H1 (cell line): ENCODE measurements around the gene PRSS53. TPM values are rescaled to one million over a fixed set of nuclear protein-coding genes. Genes with fewer than 3 reads are reported as not detected.

Experiments
- ATF2 ChIP-seq: IDR thresholded peaks from 2 replicates; pipeline ENCODE4 v1.6.1; 2012; ENCODE audit warnings: low read length, inconsistent platforms
- CEBPB ChIP-seq: IDR thresholded peaks from 2 replicates; pipeline ENCODE4 v1.6.1; 2012; ENCODE audit warnings: low read depth, low read length
- PHF8 ChIP-seq: fragments of 200-600 bp; sonication (generic); conservative IDR thresholded peaks from 2 replicates; pipeline ENCODE4 v1.7.1; 2012; ENCODE audit warnings: low read depth, mild to moderate bottlenecking, inconsistent platforms, low read length, moderate library complexity
- RNF2 ChIP-seq: fragments of 200-900, 300-1000 bp; sonication (generic); IDR thresholded peaks from 2 replicates; pipeline ENCODE4 v1.7.1; 2016; ENCODE audit warnings: borderline replicate concordance, low read depth, mild to moderate bottlenecking, antibody characterized with exemption, low read length; ENCODE audit not compliant: poor library complexity, severe bottlenecking; ENCODE audit errors: missing control alignments
- polyA plus RNA-seq, 7 experiments: library from polyadenylated mRNA; depleted of rRNA in 3 of 7; stranded (reverse) in 5 of 7; unstranded in 2 of 7; fragments of >200 nt in 5 of 7; fragments of 200-250 nt in 2 of 7; gene quantifications; 1 replicate in 5 of 7; 2 replicates in 1 of 7; 4 replicates in 1 of 7; pipeline versions ENCODE4 v1.2.1 to v1.2.3, GENCODE V29; 2011 to 2013; ENCODE audit warnings: missing spikeins in 2 of 7, mixed read lengths in 2 of 7
- total RNA-seq: library from RNA; stranded (reverse); fragmentation: NEBNext Ultra II Directional; extraction: Animal tissue kit (Norgen Biotek cat#: 25700); gene quantifications from 2 replicates; pipeline ENCODE4 v1.2.1, GENCODE V29; 2021

The PRSS53 gene
- total and polyA plus RNA-seq, 2 of the 8 experiments (the other 6 are each of a cell fraction or from before 2014, with no cell fraction given) = 1.7 to 2.6 TPM

- no peak for TF ChIP-seq RNF2
- no peak for TF ChIP-seq PHF8
- TF ChIP-seq CEBPB = no peak
- TF ChIP-seq ATF2 = no peak
Observed at GRCh38 chr16:31061813-31062440, 26.8 kb downstream of the PRSS53 start (continued).
